Gastrocnemius medialis (tissue), 4 donors: ENCODE data around the gene CLEC4D.

ENCODE experiments used
- CTCF ChIP-seq, 5 experiments: fragments of 450-650 bp in 3 of 5; fragments of 200-600 bp in 2 of 5; sonication (generic) in 2 of 5; IDR thresholded peaks in 4 of 5; conservative IDR thresholded peaks in 1 of 5; 1 replicate in 4 of 5; 2 replicates in 1 of 5; pipeline ENCODE4 v1.5.1; 2016 to 2019; ENCODE audit warnings: antibody characterized with exemption in 5 of 5, mild to moderate bottlenecking in 3 of 5, moderate library complexity in 3 of 5
- POLR2A ChIP-seq, 2 donors: fragments of 450-650 bp; IDR thresholded peaks; one replicate each; pipeline ENCODE4 v1.6.1; 2017; ENCODE audit warnings: antibody characterized with exemption in 2 of 2, mild to moderate bottlenecking in 2 of 2, moderate library complexity in 2 of 2

- TF ChIP-seq POLR2A (IDR thresholded peaks at IDR 0.05) (no peak), CTCF (IDR thresholded peaks at IDR 0.05 in 4 of 5, conservative IDR thresholded peaks at IDR 0.05 in 1 of 5) (no peak)
Measured at GRCh38 chr12:8501720-8502119, 11.6 kb upstream of the CLEC4D start.
